ENCODE results near the gene PPP4R1.

- TF ChIP-seq CTCF (IDR thresholded peaks at IDR 0.05; ENCODE audit: insufficient read depth, low read length): no peak
- TF ChIP-seq POLR2AphosphoS5 (IDR thresholded peaks at IDR 0.05; ENCODE audit: low read depth): no peak
- no peak for TF ChIP-seq REST (IDR thresholded peaks at IDR 0.05; ENCODE audit: insufficient replicate concordance, low read depth)
Observed at GRCh38 chr18:9520666-9521065, 93.7 kb downstream of the PPP4R1 start.

Data from HL-60 (cell line).